Femur (tissue), 1 donor: ENCODE results near the gene ATM.
"Not testable (repeated sequence)": the region's sequence is repeated elsewhere in the genome, so short reads cannot be mapped to it uniquely, and the experiment has no call there.

Experiments
- DNase-seq: peaks from one replicate; pipeline ENCODE4 v3.0.0-alpha.2; 2017

Gene ATM

GRCh38 chr11:108388576-108388975, 165.7 kb downstream of the ATM start:
- DNase-seq, result no peak

GRCh38 chr11:108392353-108392752, 169.5 kb downstream of the ATM start:
- no peak for DNase-seq

GRCh38 chr11:108393046-108393445, 170.2 kb downstream of the ATM start:
- no peak for DNase-seq

- no peak for DNase-seq
These were observed 171.9 kb downstream of the ATM start for GRCh38 chr11:108394744-108395284.

GRCh38 chr11:108396672-108397071, 173.8 kb downstream of the ATM start:
- not testable (repeated sequence) for DNase-seq

GRCh38 chr11:108398439-108398838, 175.6 kb downstream of the ATM start:
- DNase-seq, result no peak

- no peak for DNase-seq
These were observed 179.4 kb downstream of the ATM start for GRCh38 chr11:108402241-108402640.

- no peak for DNase-seq
These were observed 180.2 kb downstream of the ATM start for GRCh38 chr11:108403052-108403451.

GRCh38 chr11:108405706-108406105, 182.8 kb downstream of the ATM start:
- no peak for DNase-seq

GRCh38 chr11:108414958-108415357, 192.1 kb downstream of the ATM start:
- no peak for DNase-seq

- not testable (repeated sequence) for DNase-seq
These were observed 194.7 kb downstream of the ATM start for GRCh38 chr11:108417551-108417950.
